NCI-H1092 treated with DMSO at 0.1 percent for 48 hours (cell line): Measurements from ENCODE around the gene SLC11A1.

Experiments used
- DNase-seq: peaks from one replicate; lab custom pipeline; 2025; lab: John Stamatoyannopoulos, UW

Gene SLC11A1

DNA sequence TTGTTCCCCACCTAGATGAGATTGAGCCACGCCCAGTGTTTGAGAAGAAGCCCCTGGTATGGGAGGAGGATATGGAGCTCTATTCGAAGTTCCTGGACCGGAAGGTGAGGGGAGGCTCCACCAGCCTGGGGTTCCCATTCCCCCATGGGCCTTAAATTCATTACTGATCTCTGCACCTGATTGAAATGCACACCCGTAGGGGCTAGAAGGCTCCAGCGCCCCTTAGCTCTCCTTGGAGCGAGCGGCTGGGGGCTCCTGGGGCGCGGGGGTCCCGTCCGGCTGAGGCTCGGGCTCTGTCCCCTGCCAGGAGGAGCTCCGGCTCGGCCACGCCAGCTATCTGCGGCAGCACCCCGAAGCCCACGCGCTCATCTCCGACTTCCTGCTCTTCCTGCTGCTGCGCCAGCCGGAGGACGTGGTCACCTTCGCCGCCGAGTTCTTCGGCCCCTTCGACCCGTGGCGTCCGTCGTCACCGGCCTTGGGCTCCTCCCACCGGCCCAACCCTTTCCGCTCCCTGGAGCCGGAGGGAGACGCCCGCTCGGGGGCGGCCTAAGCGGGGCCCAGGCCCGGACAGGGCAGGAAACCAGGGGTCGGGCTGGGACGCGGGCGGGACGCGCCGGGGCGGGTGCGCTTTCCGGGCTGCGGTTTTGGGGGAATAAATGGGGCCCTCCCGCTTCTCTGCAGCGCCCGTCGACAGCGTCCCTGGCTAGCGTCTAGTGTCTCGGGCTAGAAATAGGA lies 14.5 kb upstream of the SLC11A1 start:
- no peak for DNase-seq

DNA sequence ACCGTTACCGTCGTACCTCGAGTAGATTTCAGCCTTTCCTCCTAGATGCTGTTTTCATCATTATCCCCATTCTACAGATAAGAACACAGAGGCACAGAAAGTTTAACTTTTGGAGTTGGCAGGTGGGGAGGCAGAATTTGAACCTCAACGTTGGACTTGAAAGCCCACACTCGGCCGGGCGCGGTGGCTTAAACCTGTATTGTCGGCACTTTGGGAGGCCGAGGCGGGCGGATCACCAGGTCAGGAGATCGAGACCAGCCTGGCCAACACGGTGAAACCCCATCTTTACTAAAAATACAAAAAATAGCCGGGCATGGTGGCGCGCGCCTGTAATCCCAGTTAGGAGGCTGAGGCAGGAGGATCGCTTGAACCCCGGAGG lies 13.9 kb upstream of the SLC11A1 start:
- no peak for DNase-seq

DNA sequence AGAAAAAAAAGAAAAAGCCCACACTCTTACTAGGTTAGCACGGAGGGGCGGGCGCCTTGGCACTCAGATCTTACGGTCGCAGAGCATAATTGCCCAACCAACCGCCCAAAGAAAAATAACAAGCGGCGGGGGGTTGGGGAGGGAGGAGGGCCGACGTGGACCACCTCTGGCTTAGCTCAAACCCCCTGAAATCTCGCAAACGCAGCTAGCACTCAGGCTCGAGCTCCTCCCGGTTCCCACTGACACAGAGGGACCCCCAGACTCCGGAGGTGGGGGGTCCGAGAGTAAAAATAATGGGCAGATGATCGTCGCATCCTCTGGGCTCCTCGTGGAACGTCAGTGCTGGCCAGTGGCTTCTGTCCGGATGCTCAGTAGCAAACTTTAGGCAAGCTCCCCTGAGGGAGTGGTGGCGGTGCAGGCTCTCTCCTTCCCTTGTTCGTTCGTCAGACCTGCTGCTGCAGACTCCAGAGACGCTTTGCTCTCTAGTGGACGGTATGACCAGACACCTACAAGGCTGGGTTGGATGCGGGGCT lies 13.4 kb upstream of the SLC11A1 start:
- peak; percentile 69 for DNase-seq

GRCh38 chr2:218369330-218369729 lies 12.7 kb upstream of the SLC11A1 start:
- DNase-seq: peak; percentile 78

DNA sequence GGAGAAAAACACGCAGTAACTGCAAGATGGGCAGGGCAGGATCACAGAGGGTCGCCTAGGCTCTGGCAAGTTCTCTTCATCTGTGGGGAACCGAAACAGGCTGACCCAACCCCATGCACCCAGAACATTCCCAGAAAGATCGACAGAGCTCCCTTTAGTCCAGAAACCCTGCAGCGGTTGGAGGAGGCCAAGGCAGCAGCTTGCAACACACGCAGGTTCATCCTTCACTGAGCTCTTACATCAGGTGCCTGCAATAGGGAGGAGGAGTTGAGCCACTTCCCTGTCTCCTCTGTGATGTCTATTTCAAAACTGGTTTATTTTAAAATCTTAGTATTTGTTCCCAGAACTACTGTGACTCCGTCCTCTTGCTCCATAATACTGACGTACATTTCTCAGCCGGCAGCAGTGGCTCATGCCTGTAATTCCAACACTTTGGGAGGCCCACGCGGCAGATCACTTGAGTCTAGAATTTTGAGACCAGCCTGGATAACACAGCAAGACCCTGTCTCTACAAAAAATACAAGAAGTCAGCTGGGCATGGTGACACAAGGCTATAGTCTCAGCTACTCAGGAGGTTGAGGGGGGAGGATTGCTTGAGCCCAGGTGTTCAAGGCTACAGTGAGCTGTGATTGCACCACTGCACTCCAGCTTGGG lies 11.5 kb upstream of the SLC11A1 start:
- no peak for DNase-seq

- DNase-seq: no peak
Measured at GRCh38 chr2:218371983-218372350, 10.1 kb upstream of the SLC11A1 start.

- DNase-seq: no peak
Measured at GRCh38 chr2:218374795-218375194, 7.3 kb upstream of the SLC11A1 start.

DNA sequence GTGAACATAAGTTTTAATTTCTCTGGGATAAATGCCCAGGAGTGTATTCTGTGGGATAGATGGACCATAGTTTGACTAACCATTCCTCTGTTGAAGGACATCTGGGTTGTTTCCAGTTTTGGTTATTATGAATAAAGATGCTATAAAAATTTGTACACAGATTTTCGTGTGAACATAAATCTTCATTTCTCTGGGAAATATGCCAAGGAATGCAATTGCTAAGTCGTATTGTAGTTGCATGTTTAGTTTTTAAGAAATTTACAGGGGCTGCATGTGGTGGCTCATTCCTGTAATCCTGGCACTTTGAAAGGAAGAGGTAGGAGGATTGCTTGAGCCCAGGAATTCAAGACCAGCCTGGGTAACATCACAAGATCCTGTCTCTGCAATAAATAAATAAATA lies 6.9 kb upstream of the SLC11A1 start:
- no peak for DNase-seq

- no peak for DNase-seq
Measured at GRCh38 chr2:218378053-218378452, 4.0 kb upstream of the SLC11A1 start.

GRCh38 chr2:218382785-218383184 lies 712 bp downstream of the SLC11A1 start:
- no peak for DNase-seq

DNA sequence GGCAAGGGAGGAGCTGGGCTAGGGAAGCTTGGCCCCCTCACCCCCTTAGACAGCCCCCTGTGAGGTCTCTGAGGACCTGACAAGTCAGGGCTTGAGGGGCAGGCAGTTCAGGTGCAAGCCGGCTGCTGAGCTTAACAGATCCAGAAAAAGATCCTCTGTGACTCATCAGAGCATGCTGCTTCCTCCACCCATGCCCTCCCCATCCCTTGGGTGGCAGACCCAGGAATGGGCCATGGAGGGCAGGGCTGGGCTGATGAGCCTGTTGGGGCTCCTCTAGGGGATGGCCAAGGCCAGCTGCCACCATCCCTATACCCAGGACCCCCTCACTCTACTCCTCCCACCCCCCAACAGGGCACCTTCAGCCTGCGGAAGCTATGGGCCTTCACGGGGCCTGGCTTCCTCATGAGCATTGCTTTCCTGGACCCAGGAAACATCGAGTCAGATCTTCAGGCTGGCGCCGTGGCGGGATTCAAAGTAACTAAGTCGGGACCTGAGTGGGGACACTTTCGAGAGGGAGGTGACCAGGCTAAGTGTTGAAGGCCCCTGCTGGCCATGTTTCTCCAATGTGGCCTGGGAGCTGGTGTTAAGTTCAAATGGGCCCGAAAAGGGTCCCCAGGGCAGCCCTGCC lies 1.9 kb downstream of the SLC11A1 start:
- DNase-seq: no peak

DNA sequence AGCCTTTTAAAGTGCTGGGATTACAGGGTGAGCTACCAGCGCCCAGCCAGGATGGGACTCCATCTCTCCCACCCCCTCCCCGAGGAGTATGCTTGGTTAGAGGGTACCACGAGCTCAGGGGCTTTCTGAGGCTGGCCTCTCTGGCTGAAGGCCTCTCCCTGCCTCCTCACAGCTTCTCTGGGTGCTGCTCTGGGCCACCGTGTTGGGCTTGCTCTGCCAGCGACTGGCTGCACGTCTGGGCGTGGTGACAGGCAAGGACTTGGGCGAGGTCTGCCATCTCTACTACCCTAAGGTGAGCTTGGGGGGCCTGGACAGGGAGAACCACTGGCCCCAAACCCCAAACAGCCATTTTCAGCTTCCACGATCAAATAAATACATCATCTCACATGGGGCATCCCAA lies 2.9 kb downstream of the SLC11A1 start:
- DNase-seq: no peak

- no peak for DNase-seq
Measured at GRCh38 chr2:218386505-218387368, 4.7 kb downstream of the SLC11A1 start.

GRCh38 chr2:218387369-218388194 lies 5.5 kb downstream of the SLC11A1 start:
- DNase-seq: peak; percentile 40

GRCh38 chr2:218389333-218390150 lies 7.5 kb downstream of the SLC11A1 start:
- DNase-seq: no peak

DNA sequence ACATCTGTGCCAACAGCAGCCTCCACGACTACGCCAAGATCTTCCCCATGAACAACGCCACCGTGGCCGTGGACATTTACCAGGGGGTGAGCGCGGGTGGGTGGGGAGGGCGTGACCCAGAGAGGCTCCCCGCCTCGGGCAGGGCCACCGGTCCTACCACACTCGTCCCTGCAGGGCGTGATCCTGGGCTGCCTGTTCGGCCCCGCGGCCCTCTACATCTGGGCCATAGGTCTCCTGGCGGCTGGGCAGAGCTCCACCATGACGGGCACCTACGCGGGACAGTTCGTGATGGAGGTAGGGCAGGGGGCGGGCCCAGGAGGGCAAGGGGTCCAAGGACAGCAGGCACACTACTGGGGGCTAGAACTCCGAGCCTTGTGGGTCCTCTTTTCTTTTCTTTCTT lies 9.1 kb downstream of the SLC11A1 start:
- no peak for DNase-seq

DNA sequence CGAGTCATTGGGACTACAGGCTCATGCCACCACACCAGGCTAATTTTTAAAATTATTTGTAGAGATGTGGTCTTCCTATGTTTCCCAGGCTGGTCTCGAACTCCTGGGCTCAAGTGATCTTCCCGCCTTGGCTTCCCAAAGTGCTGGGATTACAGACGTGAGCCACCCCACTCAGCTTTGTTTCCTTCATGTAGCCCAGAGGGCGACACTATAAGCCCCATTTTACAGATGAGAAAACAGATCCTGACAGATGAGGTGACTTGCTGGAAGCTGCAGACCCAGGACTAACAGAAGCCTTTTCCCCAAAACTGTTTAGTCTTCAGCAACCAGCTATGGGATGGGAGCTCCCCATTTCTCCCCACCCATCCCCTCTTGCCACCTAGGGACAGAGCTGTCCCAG lies 10.4 kb downstream of the SLC11A1 start:
- no peak for DNase-seq

DNA sequence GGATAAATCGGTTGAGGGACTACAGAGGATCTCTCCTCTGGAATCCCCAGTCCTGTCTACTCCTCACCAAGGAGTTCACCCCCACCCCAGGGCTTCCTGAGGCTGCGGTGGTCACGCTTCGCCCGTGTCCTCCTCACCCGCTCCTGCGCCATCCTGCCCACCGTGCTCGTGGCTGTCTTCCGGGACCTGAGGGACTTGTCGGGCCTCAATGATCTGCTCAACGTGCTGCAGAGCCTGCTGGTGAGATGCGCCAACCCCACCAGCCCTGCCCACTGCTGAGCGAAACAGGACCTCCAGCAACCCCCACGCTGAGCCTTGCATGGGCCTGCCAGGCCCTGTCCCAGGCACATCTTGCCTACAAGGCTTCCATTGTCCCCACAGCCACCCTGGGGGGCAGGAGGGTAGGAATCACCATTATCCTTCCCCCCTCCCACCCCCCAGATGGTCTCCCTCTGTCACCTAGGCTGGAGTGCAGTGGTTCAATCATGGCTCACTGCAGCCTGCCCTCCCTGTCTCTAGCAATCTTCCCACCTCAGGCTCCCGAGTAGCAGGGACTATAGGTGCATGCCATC lies 10.9 kb downstream of the SLC11A1 start:
- DNase-seq: no peak

GRCh38 chr2:218393750-218394290 lies 11.7 kb downstream of the SLC11A1 start:
- no peak for DNase-seq
